MM.1S (cell line): ENCODE results near the gene HERC4.
A peak's percentile ranks its signal among the peaks of the same experiment; 100 is the strongest.

Experiments
- DNase-seq: peaks from one replicate; pipeline ENCODE4 v3.0.0-alpha.2; 2015
- H2AFZ ChIP-seq: fragments of 300-600 bp; sonication (generic); 2 replicates; pipeline ENCODE4 v1.6.0; 2016; ENCODE audit warnings: antibody characterized with exemption, low read length
- H3F3A ChIP-seq: fragments of 300-600 bp; sonication (generic); 2 replicates; pipeline ENCODE4 v1.6.1; 2016; ENCODE audit warnings: mild to moderate bottlenecking, antibody characterized with exemption, low read length, moderate library complexity, mixed read lengths; ENCODE audit not compliant: insufficient read depth
- H3K27ac ChIP-seq: fragments of 300-600 bp; sonication (generic); 2 replicates; pipeline ENCODE4 v1.5.1; 2016; ENCODE audit warnings: mild to moderate bottlenecking, low read length
- H3K27me3 ChIP-seq: fragments of 300-600 bp; sonication (generic); replicated peaks from 2 replicates; pipeline ENCODE4 v1.6.0; 2016; ENCODE audit warnings: low read length; ENCODE audit not compliant: insufficient read depth
- H3K36me3 ChIP-seq: fragments of 300-600 bp; sonication (generic); replicated peaks from 2 replicates; pipeline ENCODE4 v1.6.1; 2016; ENCODE audit warnings: mild to moderate bottlenecking, low read length, mixed read lengths; ENCODE audit not compliant: insufficient read depth
- H3K4me1 ChIP-seq: fragments of 300-600 bp; sonication (generic); 2 replicates; pipeline ENCODE4 v1.6.1; 2016; ENCODE audit warnings: low read length, mixed read lengths
- H3K4me2 ChIP-seq: fragments of 300-600 bp; sonication (generic); 2 replicates; pipeline ENCODE4 v1.6.0; 2016; ENCODE audit warnings: low read depth, low read length
- H3K4me3 ChIP-seq: fragments of 300-600 bp; sonication (generic); 2 replicates; pipeline ENCODE4 v1.5.1; 2016; ENCODE audit warnings: low read length, mixed read lengths
- H3K79me2 ChIP-seq: fragments of 300-600 bp; sonication (generic); 2 replicates; pipeline ENCODE4 v1.6.1; 2016; ENCODE audit warnings: mixed run types, low read length, mixed read lengths
- H3K9ac ChIP-seq: fragments of 300-600 bp; sonication (generic); 2 replicates; pipeline ENCODE4 v1.6.1; 2016; ENCODE audit warnings: low read length, mixed read lengths
- H3K9me2 ChIP-seq: fragments of 300-600 bp; sonication (generic); replicated peaks from 2 replicates; pipeline ENCODE4 v1.6.1; 2016; ENCODE audit warnings: mild to moderate bottlenecking, low read length, mixed read lengths; ENCODE audit not compliant: insufficient read depth
- H3K9me3 ChIP-seq: fragments of 300-600 bp; sonication (generic); replicated peaks from 2 replicates; pipeline ENCODE4 v1.6.1; 2016; ENCODE audit warnings: mild to moderate bottlenecking, low read length, mixed read lengths; ENCODE audit not compliant: insufficient read depth
- H4K20me1 ChIP-seq: fragments of 300-600 bp; sonication (generic); 2 replicates; pipeline ENCODE4 v1.6.1; 2016; ENCODE audit warnings: mild to moderate bottlenecking, low read length, moderate library complexity, mixed read lengths; ENCODE audit not compliant: insufficient read depth
- EZH2 ChIP-seq: fragments of 300-600 bp; sonication (generic); optimal IDR thresholded peaks from 2 replicates; pipeline ENCODE3; 2017; ENCODE audit warnings: low read depth, mild to moderate bottlenecking, antibody characterized with exemption, low read length, mixed read lengths
- EZH2phosphoT487 ChIP-seq: fragments of 300-600 bp; sonication (generic); IDR thresholded peaks from 2 replicates; pipeline ENCODE4 v1.6.1; 2018; ENCODE audit warnings: antibody characterized with exemption, low read length
- TF ChIP-seq, protein P1 (sequence below): fragments of 300-600 bp; sonication (generic); IDR thresholded peaks from 2 replicates; pipeline ENCODE4 v1.5.1; 2016; ENCODE audit warnings: antibody characterized with exemption, low read length, mixed read lengths

The HERC4 gene, protein sequence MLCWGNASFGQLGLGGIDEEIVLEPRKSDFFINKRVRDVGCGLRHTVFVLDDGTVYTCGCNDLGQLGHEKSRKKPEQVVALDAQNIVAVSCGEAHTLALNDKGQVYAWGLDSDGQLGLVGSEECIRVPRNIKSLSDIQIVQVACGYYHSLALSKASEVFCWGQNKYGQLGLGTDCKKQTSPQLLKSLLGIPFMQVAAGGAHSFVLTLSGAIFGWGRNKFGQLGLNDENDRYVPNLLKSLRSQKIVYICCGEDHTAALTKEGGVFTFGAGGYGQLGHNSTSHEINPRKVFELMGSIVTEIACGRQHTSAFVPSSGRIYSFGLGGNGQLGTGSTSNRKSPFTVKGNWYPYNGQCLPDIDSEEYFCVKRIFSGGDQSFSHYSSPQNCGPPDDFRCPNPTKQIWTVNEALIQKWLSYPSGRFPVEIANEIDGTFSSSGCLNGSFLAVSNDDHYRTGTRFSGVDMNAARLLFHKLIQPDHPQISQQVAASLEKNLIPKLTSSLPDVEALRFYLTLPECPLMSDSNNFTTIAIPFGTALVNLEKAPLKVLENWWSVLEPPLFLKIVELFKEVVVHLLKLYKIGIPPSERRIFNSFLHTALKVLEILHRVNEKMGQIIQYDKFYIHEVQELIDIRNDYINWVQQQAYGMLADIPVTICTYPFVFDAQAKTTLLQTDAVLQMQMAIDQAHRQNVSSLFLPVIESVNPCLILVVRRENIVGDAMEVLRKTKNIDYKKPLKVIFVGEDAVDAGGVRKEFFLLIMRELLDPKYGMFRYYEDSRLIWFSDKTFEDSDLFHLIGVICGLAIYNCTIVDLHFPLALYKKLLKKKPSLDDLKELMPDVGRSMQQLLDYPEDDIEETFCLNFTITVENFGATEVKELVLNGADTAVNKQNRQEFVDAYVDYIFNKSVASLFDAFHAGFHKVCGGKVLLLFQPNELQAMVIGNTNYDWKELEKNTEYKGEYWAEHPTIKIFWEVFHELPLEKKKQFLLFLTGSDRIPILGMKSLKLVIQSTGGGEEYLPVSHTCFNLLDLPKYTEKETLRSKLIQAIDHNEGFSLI

DNA sequence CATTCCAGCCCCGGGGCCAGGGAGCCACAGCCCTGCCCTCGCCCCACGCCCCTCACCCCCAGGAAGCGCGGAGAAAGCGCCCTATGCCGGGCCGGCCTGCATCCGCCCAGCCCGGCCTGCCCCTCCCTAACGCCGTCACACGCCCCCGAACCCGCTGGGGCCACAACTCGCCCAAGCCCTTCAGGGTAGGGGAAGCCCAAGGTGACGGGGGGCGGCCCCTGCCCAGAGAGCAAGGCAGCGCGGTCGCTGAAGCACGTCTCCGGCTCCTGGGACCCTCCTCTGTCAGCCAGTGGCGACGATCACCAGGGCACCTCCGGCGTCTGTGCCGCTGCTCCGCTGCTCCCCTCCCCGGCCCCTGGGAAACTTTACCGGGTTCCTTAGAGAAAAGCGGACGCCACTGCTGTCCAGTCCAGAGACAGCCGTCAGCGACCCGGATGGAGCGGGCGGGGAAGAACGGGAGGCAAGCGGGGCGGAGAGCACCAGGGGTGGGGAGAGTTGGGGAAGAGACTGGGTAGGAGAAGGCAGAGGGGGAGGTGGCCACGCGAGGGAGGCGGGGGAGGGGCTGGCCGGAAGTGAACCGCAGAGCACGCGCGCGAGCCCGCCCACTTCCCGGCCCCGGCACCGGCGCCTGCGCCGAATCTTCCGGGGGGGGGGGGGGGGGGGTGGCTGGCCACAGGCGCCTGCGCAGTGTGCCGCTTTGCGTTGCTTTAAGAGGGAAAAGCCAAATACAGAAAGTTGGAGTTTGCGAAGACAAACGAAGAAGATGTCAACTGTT, at the start of gene HERC4:
HERC4 (minus strand) TSS at position 509 of the 775 bp plus-strand sequence. CDS start 2,175 bp downstream, outside the sequence.
- Histone ChIP-seq H3K79me2 (peaks cover 43% of the 10 kb centered on the region), H3K4me1 (peaks cover 16% of the 10 kb centered on the region), H3F3A (peaks cover 4% of the 10 kb centered on the region; the same call in 1 of the 2 replicates), H3K9me3 (no peaks in the 10 kb centered on the region), H3K27me3 (no peaks in the 10 kb centered on the region), H3K4me2 (peak within 1 kb of the TSS; percentile 84), H3K9ac (peak within 1 kb of the TSS; percentile 88), H2AFZ (peak within 1 kb of the TSS; percentile 97), H3K27ac (peak within 1 kb of the TSS; percentile 78; the same call in 1 of the 2 replicates), H3K36me3 (no peaks in the 10 kb centered on the region), H3K4me3 (peak within 1 kb of the TSS; percentile 98), H4K20me1 (no peaks in the 10 kb centered on the region), H3K9me2 (no peaks in the 10 kb centered on the region)
- peak; percentile 85 for DNase-seq
- TF ChIP-seq, protein P1, sequence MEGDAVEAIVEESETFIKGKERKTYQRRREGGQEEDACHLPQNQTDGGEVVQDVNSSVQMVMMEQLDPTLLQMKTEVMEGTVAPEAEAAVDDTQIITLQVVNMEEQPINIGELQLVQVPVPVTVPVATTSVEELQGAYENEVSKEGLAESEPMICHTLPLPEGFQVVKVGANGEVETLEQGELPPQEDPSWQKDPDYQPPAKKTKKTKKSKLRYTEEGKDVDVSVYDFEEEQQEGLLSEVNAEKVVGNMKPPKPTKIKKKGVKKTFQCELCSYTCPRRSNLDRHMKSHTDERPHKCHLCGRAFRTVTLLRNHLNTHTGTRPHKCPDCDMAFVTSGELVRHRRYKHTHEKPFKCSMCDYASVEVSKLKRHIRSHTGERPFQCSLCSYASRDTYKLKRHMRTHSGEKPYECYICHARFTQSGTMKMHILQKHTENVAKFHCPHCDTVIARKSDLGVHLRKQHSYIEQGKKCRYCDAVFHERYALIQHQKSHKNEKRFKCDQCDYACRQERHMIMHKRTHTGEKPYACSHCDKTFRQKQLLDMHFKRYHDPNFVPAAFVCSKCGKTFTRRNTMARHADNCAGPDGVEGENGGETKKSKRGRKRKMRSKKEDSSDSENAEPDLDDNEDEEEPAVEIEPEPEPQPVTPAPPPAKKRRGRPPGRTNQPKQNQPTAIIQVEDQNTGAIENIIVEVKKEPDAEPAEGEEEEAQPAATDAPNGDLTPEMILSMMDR: no peak
- no peak for TF ChIP-seq EZH2
- no peak for TF ChIP-seq EZH2phosphoT487

DNA sequence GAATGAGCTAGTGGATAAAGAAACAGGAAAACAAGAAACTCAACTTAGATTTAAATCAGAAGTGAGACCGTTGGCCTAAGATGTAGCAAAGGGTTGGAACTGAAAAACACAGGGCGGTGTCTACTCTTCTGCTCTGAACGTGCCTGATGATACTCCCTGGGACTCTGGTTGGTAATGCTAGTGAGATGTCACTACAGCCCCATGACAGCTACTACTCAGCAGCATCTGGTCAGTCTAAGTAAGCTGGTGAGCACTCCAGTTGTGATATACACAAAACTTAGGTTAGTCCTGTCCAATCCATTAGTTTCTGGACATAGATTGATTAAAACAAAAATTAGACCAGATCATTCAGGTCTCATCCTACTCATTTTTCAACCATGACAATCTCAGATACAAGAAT, 49.6 kb upstream of the HERC4 start:
- no peaks in the 10 kb centered on the region for H3K36me3 ChIP-seq
- H3K4me2 ChIP-seq: no peak overlapping the region
- H3K27ac ChIP-seq: no peak overlapping the region
- no peaks in the 10 kb centered on the region for H3K9me3 ChIP-seq
- H3K9me2 ChIP-seq: no peaks in the 10 kb centered on the region
- H3F3A ChIP-seq: no peaks in the 10 kb centered on the region
- H3K79me2 ChIP-seq: no peaks in the 10 kb centered on the region
- H3K4me3 ChIP-seq: no peak overlapping the region
- no peaks in the 10 kb centered on the region for H3K27me3 ChIP-seq
- DNase-seq: no peak
- no peak overlapping the region for H3K9ac ChIP-seq
- no peaks in the 10 kb centered on the region for H4K20me1 ChIP-seq
- TF ChIP-seq EZH2phosphoT487 (no peak), EZH2 (no peak)
- TF ChIP-seq, protein P1: no peak
- H3K4me1 ChIP-seq: no peaks in the 10 kb centered on the region
- H2AFZ ChIP-seq: no peak overlapping the region

DNA sequence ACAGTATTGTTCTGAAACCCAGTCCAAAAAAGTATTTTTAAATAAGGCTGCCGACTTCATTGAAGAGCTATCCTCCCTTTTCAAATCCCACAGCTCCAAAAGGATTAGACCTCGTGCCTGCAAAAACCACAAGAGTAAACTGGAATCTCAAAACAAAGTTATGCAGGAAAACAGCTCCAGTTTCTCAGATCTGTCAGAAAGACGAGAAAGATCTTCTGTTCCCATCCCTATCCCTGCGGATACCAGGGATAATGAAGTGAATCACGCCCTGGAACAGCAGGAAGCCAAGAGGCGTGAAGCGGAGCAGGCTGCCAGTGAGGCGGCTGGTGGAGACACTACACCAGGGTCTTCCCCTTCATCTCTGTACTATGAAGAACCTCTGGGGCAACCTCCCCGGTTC, 46.8 kb upstream of the HERC4 start:
- Histone ChIP-seq H3K27ac (no peak overlapping the region), H3K4me2 (no peak overlapping the region), H2AFZ (no peak overlapping the region), H3K9ac (no peak overlapping the region), H3K27me3 (no peaks in the 10 kb centered on the region), H3K36me3 (no peaks in the 10 kb centered on the region), H4K20me1 (no peaks in the 10 kb centered on the region), H3K4me1 (no peaks in the 10 kb centered on the region), H3K9me3 (no peaks in the 10 kb centered on the region), H3K9me2 (no peaks in the 10 kb centered on the region), H3F3A (no peaks in the 10 kb centered on the region), H3K4me3 (no peak overlapping the region), H3K79me2 (no peaks in the 10 kb centered on the region)
- DNase-seq: no peak
- TF ChIP-seq, protein P1: no peak
- no peak for TF ChIP-seq EZH2
- TF ChIP-seq EZH2phosphoT487: no peak
